GM19438 (cell line): ENCODE measurements around the gene MAPK8IP3.

ENCODE experiments used
- ATAC-seq: cut with Tn5 transposase; IDR thresholded peaks from one replicate; pipeline ENCODE4 v1.9.1; 2021; ENCODE audit warnings: low read depth; ENCODE audit not compliant: unreplicated experiment

The MAPK8IP3 gene

DNA sequence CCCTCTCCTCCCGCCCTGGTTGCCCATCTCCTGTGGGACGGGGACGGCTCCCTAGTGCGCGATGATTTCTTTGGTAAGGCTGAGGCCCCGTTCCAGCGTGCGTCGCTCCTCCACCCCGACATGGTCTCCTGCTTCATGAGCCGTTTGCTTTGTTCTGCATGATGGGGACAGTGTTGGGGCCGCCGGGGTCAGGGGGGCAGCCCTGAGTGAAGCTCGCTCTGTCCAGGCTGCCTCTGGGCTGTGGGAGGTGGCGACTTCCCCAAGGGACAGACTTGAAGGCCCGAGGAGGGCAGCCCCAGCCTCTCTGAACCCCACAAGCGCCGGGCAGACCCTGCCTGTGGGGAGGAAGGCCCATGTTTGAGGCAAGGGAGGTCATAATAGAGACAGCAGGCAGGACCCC, 52.9 kb downstream of the MAPK8IP3 start:
- ATAC-seq, result no peak

DNA sequence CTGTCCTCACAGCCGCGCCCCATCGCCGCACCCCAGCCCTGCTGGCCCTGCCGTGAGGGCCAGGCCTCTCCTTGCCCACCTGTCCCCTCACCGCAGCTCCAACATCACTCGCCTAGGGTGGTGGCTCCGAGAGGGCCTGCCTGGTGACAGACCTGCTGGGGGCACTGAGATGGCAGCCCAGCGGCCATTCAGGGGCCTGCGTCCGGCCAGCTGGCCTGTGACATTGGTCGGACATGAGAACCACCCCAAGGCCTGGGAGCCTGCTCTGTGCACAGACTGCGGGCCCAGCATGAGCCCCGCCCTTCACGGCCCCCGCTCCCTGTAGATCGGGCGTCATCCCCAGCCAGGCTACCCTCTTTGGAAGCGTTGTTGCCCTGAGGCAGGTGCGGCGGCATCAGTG, 53.5 kb downstream of the MAPK8IP3 start:
- no peak for ATAC-seq

DNA sequence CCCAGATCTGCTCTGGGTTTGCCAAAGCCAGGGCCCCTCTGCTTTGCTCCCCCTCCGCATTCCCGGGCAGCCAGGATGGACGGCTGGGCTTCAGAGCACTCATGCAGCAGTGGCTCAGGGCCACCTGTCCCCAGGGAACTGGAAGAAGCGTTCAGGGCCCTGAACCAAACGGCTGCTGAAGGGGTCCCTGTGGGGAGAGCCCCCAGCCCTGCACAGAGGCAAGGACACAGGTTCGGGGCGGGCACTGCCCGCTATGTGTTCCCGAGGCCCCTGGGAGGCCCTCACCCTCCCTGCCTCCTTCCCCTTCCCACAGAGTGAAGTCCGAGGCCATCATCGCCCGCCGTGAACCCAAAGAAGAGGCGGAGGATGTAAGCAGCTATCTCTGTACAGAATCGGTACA, 54.9 kb downstream of the MAPK8IP3 start:
- no peak for ATAC-seq

DNA sequence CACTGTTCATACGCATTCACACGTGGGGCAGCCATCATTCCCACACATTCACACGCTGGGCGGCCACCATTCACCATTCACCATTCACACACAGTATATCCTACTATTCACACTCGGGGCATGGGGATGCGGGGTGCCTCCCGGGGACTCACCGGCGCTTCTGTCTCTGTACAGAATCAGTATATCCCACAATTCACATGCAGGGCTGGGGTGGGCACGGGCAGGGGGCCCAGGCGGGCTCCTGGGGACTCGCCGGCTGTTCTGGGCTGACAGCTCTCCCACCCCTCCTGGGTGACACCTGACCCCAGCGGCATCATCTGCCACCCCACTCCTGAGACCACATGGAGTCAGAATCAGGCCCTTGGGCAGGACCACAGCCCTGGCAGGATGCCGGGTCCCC, 55.8 kb downstream of the MAPK8IP3 start:
- no peak for ATAC-seq

DNA sequence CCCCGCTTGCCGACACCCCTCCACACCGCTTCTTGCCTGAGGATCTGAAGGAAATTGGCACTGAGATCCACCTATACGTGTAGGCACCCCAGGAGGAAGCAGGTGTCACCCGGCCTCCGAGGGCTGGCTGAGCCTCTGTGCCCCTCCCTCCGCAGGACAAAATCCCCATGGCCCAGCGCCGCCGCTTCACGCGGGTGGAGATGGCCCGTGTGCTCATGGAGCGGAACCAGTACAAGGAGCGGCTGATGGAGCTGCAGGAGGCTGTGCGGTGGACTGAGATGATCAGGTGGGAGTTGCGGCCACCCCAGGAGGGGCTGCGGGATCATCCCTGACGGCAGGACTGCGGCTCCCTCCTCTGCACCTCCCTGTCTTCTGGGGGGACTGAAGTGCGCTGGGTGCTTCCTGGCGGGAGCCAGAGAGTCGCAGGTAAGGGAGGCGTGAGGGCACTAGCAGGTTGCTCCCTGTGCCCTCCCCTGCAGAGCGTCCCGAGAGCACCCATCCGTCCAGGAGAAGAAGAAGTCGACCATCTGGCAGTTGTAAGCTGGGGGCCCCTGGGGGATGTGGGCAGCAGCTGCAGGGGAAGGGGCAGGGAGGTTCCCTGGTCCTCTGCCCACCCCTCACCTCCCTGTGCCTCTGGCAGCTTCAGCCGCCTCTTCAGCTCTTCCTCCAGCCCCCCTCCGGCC, 56.3 kb downstream of the MAPK8IP3 start:
- ATAC-seq, result no peak

DNA sequence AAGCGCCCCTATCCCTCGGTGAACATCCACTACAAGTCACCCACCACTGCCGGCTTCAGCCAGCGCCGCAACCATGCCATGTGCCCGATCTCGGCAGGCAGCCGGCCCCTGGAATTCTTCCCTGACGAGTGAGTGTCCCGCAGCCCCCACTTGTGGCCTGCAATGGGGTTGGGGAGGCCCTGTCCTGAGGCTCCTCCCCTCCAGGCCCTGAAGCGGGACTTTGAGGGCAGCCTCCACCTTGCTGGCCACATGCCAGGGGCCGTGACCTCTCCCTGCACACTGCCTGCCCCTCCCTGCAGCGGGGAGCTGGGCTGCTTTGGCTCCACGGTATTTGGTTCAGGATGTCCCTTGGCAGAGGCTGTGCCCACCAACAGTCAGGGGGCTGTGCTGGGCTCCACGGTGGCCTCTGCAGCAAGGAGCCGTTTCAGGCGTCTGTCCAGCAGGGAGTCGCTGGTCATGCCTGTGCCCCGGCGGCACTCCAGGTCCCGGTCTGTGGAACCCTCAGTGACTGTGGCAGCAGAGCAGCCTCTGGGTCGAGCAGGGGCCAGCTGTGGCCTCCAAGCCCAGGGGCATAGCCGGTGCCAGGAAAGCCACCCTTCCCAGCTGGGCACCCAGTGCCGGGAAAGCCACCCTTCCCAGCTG, 57.0 kb downstream of the MAPK8IP3 start:
- ATAC-seq, result no peak

DNA sequence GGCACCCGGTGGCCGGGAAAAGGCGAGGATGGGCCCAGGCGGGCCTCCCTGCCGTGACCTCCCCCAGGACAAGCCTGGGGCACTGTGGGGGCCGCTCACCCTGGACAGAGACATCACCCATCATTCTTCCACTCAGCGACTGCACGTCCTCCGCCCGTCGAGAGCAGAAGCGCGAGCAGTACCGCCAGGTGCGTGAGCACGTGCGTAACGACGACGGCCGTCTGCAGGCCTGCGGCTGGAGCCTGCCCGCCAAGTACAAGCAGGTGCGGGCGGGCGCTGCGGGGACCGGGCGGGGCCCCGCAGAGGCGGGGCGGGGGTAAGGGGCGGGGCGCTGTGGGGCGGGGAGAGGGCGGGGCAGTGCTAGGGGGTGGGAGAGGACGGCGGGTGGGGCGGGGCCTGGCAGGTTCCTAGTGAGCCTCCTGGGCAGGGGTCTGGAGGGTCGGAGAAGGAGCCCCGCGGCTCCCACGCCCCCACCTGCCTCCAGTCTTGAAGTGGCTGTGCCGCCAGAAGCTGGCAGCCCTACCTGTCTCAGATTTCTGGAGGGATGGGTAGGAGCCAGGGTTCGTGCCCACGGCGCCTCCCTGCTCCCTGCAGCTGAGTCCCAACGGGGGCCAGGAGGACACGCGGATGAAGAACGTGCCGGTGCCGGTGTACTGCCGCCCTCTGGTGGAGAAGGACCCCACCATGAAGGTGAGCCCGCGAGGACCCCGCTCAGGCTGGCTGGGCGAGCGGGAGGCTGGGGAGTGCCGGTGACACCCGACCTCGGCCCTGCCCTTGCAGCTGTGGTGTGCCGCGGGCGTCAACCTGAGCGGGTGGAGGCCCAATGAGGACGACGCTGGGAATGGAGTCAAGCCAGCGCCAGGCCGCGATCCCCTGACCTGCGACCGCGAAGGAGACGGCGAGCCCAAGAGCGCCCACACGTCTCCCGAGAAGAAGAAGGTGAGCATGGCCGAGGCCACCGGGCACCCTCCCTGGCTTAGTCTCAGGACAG, 57.8 kb downstream of the MAPK8IP3 start:
- no peak for ATAC-seq

DNA sequence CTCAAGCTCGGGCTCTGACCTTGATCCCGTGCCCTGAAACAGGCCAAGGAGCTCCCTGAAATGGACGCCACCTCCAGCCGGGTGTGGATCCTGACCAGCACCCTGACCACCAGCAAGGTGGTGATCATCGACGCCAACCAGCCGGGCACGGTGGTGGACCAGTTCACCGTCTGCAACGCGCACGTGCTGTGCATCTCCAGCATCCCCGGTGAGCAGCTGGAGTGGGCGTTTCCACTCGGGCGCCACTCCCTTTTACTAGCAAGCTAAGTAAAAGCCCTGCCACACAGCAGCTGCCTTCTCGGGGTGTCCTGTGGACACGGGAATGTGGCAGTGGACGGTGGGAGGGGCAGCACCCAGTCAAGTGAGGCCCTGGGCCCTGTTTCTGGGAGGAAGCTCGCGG, 59.0 kb downstream of the MAPK8IP3 start:
- no peak for ATAC-seq

DNA sequence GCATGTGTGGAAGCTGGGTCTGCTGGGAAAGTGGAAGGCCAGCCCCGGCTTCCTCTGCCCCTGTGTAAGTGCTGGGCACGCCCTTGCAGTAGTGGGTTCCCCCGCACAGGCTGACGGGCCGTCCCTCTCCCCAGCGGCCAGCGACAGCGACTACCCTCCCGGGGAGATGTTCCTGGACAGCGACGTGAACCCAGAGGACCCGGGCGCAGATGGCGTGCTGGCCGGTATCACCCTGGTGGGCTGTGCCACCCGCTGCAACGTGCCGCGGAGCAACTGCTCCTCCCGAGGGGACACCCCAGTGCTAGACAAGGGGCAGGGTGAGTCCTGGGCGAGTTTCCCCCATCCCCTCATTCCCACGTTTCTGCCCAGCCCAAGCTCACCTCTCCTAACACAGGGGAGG, 59.8 kb downstream of the MAPK8IP3 start:
- ATAC-seq, result no peak

DNA sequence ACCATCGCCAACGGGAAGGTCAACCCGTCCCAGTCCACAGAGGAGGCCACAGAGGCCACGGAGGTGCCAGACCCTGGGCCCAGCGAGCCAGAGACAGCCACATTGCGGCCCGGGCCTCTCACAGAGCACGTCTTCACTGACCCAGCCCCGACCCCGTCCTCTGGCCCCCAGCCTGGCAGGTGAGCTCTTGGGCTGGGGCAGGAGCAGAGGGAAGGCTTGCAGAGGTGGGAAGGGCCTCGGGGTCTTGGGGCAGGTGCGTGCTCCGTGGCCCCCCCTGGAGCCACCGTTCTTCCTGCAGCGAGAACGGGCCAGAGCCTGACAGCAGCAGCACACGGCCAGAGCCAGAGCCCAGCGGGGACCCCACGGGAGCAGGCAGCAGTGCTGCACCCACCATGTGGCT, 60.2 kb downstream of the MAPK8IP3 start:
- ATAC-seq, result no peak

DNA sequence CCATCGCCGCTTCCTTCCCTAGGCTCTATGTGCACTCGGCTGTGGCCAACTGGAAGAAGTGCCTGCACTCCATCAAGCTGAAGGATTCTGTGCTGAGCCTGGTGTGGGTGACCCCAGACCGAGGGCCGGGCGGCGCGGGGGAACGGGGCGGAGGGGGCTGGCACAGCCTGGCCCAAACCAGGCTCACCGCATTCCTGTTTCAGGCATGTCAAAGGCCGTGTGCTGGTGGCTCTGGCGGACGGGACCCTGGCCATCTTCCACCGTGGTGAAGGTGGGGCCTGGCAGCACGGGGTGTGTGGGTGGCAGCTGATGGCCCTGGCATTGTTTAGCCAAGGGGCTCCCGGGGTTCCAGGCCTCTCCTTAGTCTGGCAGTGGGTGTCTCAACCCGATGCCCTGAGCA, 60.7 kb downstream of the MAPK8IP3 start:
- no peak for ATAC-seq

DNA sequence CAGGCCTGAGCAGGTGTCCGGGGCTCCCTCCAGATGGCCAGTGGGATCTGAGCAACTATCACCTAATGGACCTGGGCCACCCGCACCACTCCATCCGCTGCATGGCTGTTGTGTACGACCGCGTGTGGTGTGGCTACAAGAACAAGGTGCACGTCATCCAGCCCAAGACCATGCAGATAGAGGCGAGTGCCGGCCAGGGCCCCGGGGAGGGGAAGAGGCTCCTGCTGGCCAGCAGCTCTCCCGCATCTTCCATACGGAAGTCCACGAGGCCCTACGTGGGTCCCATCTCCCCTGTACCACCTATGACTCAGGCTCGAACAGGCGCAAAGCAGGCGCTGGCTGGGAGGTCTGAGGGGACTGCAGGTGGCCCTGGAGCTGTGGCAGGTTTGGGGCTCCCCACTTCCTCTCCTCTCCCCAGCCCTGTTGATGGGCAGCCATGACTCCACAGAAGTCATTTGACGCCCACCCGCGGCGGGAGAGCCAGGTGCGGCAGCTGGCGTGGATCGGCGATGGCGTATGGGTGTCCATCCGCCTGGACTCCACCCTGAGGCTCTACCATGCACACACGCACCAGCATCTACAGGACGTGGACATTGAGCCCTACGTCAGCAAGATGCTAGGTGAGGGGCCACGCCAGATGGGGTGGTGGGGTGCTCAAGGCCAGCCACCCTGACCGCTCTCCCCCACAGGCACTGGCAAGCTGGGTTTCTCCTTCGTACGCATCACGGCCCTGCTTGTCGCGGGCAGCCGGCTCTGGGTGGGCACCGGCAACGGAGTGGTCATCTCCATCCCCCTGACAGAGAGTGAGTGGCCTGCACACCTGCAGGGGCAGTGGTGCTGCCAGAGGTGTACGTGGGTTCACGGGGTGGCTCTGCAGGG, 61.4 kb downstream of the MAPK8IP3 start:
- ATAC-seq, result no peak

DNA sequence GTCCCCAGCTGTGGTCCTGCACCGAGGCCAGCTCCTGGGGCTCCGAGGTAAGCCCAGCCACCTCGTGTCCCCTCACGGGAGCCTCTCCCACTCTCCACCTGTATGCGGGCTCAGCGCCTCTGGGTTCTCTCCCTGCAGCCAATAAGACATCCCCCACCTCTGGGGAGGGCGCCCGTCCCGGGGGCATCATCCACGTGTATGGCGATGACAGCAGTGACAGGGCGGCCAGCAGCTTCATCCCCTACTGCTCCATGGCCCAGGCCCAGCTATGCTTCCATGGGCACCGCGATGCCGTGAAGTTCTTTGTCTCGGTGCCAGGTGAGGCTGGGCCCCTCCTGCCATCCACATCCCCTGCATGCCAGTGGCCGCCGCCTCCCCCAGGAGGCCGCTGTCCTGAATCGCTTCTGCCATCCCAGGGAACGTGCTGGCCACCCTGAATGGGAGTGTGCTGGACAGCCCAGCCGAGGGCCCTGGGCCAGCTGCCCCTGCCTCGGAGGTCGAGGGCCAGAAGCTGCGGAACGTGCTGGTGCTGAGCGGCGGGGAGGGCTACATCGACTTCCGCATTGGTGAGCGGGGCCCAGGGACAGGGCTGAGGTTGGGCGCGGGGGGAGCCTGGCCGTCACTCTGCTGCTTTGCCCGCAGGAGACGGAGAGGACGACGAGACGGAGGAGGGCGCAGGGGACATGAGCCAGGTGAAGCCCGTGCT, 62.2 kb downstream of the MAPK8IP3 start:
- no peak for ATAC-seq

DNA sequence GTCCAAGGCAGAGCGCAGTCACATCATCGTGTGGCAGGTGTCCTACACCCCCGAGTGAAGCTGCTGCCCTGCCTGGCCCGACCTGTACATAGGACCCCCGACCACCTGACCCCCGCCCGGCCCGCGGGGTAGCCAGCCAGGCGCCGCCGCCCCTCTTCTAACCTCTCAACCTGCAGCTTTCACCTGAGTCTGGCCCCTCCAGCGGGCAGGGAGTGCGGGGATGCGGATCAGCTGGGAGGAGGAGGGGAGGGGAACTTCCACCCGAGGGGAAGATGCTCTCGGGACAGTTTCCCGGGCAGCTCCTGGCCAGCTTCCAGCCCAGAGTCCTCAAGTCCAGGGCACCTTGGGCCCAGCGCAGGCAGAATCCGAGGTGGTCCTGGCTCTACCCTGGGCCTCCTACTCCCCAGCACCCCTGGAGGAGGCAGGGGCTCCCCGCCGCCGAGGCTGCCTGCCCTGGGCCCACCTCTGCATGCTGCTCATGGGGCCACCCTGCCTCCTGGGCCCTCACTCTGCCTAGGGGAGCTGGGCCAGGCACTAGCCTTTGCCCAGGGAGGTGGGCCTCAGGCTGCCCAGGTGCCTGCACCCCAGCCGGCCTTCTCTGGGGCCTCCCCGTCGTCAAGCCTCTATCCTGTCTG, 62.9 kb downstream of the MAPK8IP3 start:
- ATAC-seq, result no peak

DNA sequence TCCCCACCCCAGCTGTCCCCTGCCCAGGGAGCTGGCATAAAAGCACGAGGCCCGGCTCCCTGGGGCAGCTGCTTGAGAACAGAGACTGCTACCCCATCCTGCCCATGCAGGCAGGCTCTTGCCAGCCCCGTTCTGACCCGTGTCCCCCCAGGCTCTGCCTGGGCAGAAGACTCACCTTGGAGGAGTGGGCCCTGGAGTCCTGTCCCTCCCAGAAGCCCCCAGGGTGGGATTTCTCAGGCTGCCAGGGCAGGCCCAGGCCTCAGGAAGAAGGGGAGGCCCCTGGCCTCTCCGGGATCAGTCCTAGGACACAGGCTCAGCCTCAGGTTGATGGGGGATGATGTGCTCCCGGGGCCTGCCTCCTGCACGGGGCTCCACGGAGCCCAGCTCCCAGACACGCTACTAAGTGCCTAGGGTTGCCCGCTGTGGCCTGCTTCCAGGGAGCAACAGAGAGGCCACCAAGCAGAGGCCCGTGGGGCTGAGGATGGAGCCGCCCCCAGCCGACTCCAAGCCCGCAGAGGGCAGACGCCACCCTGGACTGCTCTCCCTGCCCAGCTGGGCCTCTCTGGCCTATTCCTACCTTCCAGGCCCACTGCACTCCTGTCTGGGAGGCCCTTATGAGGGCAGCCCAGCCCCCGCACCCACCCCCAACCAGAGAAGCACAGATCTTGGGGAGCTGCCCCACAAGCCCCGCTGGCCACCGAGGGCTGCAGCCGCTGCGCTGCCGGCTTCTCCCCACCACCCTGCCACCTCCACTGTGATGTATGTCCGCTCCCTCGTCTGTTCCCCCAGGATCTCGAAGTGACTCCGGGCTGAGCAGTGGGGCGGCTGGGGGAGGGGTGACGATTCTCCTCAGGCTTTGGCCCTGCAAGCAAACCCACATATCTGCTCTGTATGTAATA, 63.7 kb downstream of the MAPK8IP3 start:
- ATAC-seq, result no peak

DNA sequence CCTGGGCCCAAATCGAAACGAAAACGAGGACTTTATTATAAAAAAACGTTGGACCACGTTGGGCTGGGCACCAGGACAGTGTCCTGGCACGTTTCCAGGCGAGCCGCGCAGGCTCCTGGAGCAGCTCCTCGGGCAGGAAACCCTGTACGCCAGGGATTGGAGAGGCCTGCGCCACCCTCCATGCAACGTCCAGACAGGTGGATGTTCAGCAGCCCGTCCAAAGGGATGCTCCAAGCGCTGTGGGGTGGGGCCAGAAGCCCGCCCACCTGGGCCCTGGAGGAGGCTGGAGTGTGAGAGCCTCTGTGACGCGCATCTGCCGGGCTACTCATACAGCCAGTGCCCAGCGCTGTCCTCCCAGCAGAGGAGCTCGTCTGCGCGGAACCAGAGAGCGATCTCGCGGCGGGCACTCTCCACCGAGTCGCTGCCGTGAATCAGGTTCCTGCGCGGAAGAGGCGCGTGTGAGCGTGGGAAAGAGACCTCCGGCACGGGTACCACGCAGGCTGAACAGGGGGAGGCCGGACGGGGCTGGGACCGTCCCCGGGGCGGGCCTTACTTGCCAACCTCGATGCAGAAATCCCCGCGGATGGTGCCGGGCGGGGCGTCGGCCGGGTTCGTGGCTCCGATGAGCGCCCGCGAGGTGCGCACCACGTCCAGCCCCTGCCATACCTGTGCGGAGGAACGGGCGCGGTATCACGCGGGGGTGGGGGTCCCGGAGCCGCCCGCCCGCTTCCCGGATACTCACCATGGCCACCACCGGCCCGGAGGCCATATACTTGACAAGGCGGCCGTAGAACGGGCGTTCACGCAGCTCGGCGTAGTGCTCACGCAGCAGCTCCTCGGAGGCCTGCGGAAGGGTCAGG, 64.6 kb downstream of the MAPK8IP3 start:
- ATAC-seq, result no peak

DNA sequence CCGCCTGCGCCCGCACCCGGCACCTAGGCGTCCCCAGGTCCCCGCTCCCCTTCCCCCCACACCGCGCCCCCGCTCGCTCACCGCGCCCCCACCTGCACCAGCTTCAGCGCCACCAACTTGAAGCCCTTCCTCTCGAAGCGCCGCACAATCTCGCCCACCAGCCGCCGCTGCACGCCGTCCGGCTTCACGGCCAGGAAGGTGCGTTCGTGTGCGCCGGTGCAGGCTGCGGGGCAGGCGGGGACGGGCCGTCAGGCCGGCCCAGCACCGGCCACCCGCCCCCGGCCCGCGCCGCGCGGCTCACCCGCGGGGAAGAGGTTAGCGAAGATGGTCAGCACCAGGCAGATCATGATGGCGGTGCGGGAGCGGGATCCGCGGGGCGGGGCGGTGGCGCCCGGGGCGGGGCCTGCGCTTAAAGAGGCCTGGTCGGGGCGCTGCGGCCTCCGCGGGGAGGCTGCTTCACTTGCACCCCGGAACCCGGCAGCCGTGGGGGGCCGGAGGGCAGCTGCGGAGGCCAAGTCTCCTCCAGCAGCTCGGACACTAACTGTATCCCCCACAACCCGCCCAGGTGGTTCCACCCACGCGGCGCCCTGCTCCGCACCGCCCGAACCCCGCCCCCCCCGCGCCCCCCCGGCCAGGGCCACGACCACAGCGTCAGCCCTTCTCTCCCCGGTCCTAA, 65.3 kb downstream of the MAPK8IP3 start, which contains the start of gene NME3:
TSS of gene NME3 (minus strand) at position 356 of the 676 bp plus-strand sequence. CDS start at position 347, 9 bp downstream.
- ATAC-seq, result no peak
